ENCODE data around the gene ZFYVE16. TPM values are rescaled to one million over a fixed set of nuclear protein-coding genes. Genes with fewer than 3 reads are reported as not detected.
"Not testable (repeated sequence)": the region's sequence is repeated elsewhere in the genome, so short reads cannot be mapped to it uniquely, and the experiment has no call there.

ZFYVE16 gene
- total and polyA plus RNA-seq, 2 of the 13 experiments (the other 11 are each of a cell fraction or from before 2014, with no cell fraction given): 9.3 to 33.3 TPM

GRCh38 chr5:80466669-80467485, 59.0 kb downstream of the ZFYVE16 start (continued):
- TF ChIP-seq ZMYM4 (CRISPR knock-in tag; IDR thresholded peaks at IDR 0.05): peak; percentile 79
- no peak for TF ChIP-seq ZNF468 (CRISPR knock-in tag; IDR thresholded peaks at IDR 0.05)
- no peak for TF ChIP-seq STAT5B (CRISPR knock-in tag; IDR thresholded peaks at IDR 0.05)
- no peak for TF ChIP-seq RFXANK (CRISPR knock-in tag; IDR thresholded peaks at IDR 0.05)
- no peak for TF ChIP-seq ZFP41 (CRISPR knock-in tag; IDR thresholded peaks at IDR 0.05; ENCODE audit: borderline replicate concordance)
- no peak for TF ChIP-seq DMTF1 (CRISPR knock-in tag; IDR thresholded peaks at IDR 0.05)
- peak; percentile 49; the same call in 1 of the 2 replicates for TF ChIP-seq ETV5 (CRISPR knock-in tag; IDR thresholded peaks at IDR 0.05; ENCODE audit: borderline replicate concordance)

- H3K9ac ChIP-seq (ENCODE audit: insufficient read depth, low read depth, low read length): no peak overlapping the region
- no peaks in the 10 kb centered on the region; a peak in 1 of 5 replicates for H3K27me3 ChIP-seq (ENCODE audit: control insufficient read depth in 1 of 2, insufficient read depth in 2 of 2, low read length in 2 of 2)
- intact Hi-C loops (cut with micrococcal nuclease; ENCODE audit: unreplicated experiment) (no loop called here), in situ Hi-C loops (cut with HindIII; ENCODE audit: extremely low pct_ligation_motif_present, low pct_unique_long_range_greater_than_20kb) (no loop called here)
- ChIA-PET POLR2A (no interaction called here), CTCF (ENCODE audit: low intra/inter-chr PET ratio, low total read pairs) (no interaction called here)
- H4K20me1 ChIP-seq (ENCODE audit: insufficient read depth, low read length): no peaks in the 10 kb centered on the region
- FAIRE-seq (no peak), DNase-seq (ENCODE audit: low spot score) (no peak), ATAC-seq (no peak)
- no peak overlapping the region for H3K4me3 ChIP-seq (replicated peaks in 1 of 3; ENCODE audit: insufficient read depth in 1 of 3, low read depth in 2 of 3, low read length in 3 of 3)
- H3K79me2 ChIP-seq (ENCODE audit: insufficient read depth, low read length): no peaks in the 10 kb centered on the region
- TF ChIP-seq ZNF879 (CRISPR knock-in tag; IDR thresholded peaks at IDR 0.05): no peak
- TF ChIP-seq CEBPB (IDR thresholded peaks at IDR 0.05; ENCODE audit: borderline replicate concordance, low read depth, low read length): 0 out of 2 replicates have a peak, but pooled peaks have one; percentile 13
- peak overlapping the region; percentile 62 for H3K27ac ChIP-seq (ENCODE audit: extremely low read length, insufficient read depth, low read length)
- peaks cover 8% of the 10 kb centered on the region for H3K9me3 ChIP-seq (ENCODE audit: low read length)
- no TSS peak for BruUV-seq (replicated peaks)
- 100% methylated on average over 1 of the region's 1 CpG for WGBS (ENCODE audit: low lambda C conversion rate)
- H3K36me3 ChIP-seq (replicated peaks in 1 of 2; ENCODE audit: control insufficient read depth in 1 of 2, insufficient read depth in 2 of 2, low read length in 2 of 2): peaks cover 7 to 13% of the 10 kb centered on the region in 2 experiments; a peak in 4 of 5 replicates
- H3K4me1 ChIP-seq (ENCODE audit: insufficient read depth, low read length): peaks cover 26% of the 10 kb centered on the region
- H3K4me2 ChIP-seq (ENCODE audit: low read depth, low read length): no peak overlapping the region
- no peak overlapping the region for H2AFZ ChIP-seq (ENCODE audit: low read length)
Measured at GRCh38 chr5:80468131-80468530, 60.3 kb downstream of the ZFYVE16 start.

- Histone ChIP-seq H3K36me3 (replicated peaks in 1 of 2; ENCODE audit: control insufficient read depth in 1 of 2, insufficient read depth in 2 of 2, low read length in 2 of 2) (peaks cover 4 to 20% of the 10 kb centered on the region in 2 experiments), H3K4me1 (ENCODE audit: insufficient read depth, low read length) (peaks cover 40% of the 10 kb centered on the region)
- POLR2A ChIA-PET; FAIRE-seq; H3K9me3 ChIP-seq (ENCODE audit: low read length); H2AFZ ChIP-seq (ENCODE audit: low read length); CTCF ChIA-PET (ENCODE audit: low intra/inter-chr PET ratio, low total read pairs); BruUV-seq (replicated peaks); DNase-seq (ENCODE audit: low spot score); intact Hi-C loops (cut with micrococcal nuclease; ENCODE audit: unreplicated experiment); H3K4me2 ChIP-seq (ENCODE audit: low read depth, low read length); in situ Hi-C loops (cut with HindIII; ENCODE audit: extremely low pct_ligation_motif_present, low pct_unique_long_range_greater_than_20kb); H3K27me3 ChIP-seq (ENCODE audit: control insufficient read depth in 1 of 2, insufficient read depth in 2 of 2, low read length in 2 of 2); ATAC-seq; H3K9ac ChIP-seq (ENCODE audit: insufficient read depth, low read depth, low read length); H3K4me3 ChIP-seq (replicated peaks in 1 of 3; ENCODE audit: insufficient read depth in 1 of 3, low read depth in 2 of 3, low read length in 3 of 3); H3K79me2 ChIP-seq (ENCODE audit: insufficient read depth, low read length); H3K27ac ChIP-seq (ENCODE audit: extremely low read length, insufficient read depth, low read length); H4K20me1 ChIP-seq (ENCODE audit: insufficient read depth, low read length): not testable (repeated sequence)
- WGBS (ENCODE audit: low lambda C conversion rate): 100% methylated on average over 2 of the region's 2 CpGs
Measured at GRCh38 chr5:80470631-80471030, 62.8 kb downstream of the ZFYVE16 start.
